Caco-2 (cell line): Measurements from ENCODE around the gene SNX24. TPM values are rescaled to one million over a fixed set of nuclear protein-coding genes. Genes with fewer than 3 reads are reported as not detected.
A peak's percentile ranks its signal among the peaks of the same experiment; 100 is the strongest.

Source experiments
- BruUV-seq: library from RNA; stranded (reverse); fragments of 400-500 nt; replicated peaks from 2 replicates; lab custom pipeline; 2021; lab: Mats Ljungman, UMichigan
- CTCF ChIA-PET: fragments of 300-600 bp; sonication (Branson Sonifier 250); formaldehyde crosslinking; loops from one replicate; lab custom pipeline; 2022; ENCODE audit warnings: antibody characterized with exemption; lab: Charles Lee
- POLR2A ChIA-PET: fragments of 300-600 bp; sonication (Branson Sonifier 250); formaldehyde crosslinking; loops from one replicate; lab custom pipeline; 2022; ENCODE audit warnings: antibody characterized with exemption; lab: Charles Lee
- DNase-seq, 2 experiments: peaks; one replicate each; pipeline versions ENCODE4 v3.0.0 to v3.0.0-alpha.2; 2020 to 2022
- H3K27me3 ChIP-seq: replicated peaks from 2 replicates; pipeline ENCODE4 v1.6.0; 2011; ENCODE audit warnings: low read length; ENCODE audit not compliant: control insufficient read depth, insufficient read depth
- H3K36me3 ChIP-seq: 2 replicates; pipeline ENCODE4 v1.5.1; 2011; ENCODE audit warnings: low read length; ENCODE audit not compliant: control insufficient read depth, insufficient read depth
- H3K4me1 ChIP-seq: fragments of 250-450 bp; sonication (Bioruptor Pico); 2 replicates; pipeline ENCODE4 v1.5.1; 2020; ENCODE audit warnings: mild to moderate bottlenecking
- H3K4me3 ChIP-seq: 2 replicates; pipeline ENCODE4 v1.5.1; 2011; ENCODE audit warnings: low read depth, mild to moderate bottlenecking, control low read depth, low read length
- H3K9me3 ChIP-seq: fragments of 250-450 bp; sonication (Bioruptor Pico); 2 replicates; pipeline ENCODE4 v1.5.1; 2020; ENCODE audit warnings: mild to moderate bottlenecking, moderate library complexity
- H3K27ac Mint-ChIP-seq: one replicate; pipeline ENCODE4 v1.8.0; 2022; ENCODE audit warnings: mixed read lengths; ENCODE audit not compliant: unreplicated experiment
- H3K27me3 Mint-ChIP-seq: one replicate; pipeline ENCODE4 v1.8.0; 2022; ENCODE audit warnings: mixed read lengths; ENCODE audit not compliant: insufficient read depth, unreplicated experiment
- H3K36me3 Mint-ChIP-seq: one replicate; pipeline ENCODE4 v1.8.0; 2022; ENCODE audit warnings: mild to moderate bottlenecking, mixed read lengths; ENCODE audit not compliant: insufficient read depth, unreplicated experiment
- H3K4me1 Mint-ChIP-seq: one replicate; pipeline ENCODE4 v1.8.0; 2022; ENCODE audit warnings: low read depth, mixed read lengths; ENCODE audit not compliant: unreplicated experiment
- H3K4me3 Mint-ChIP-seq: one replicate; pipeline ENCODE4 v1.8.0; 2022; ENCODE audit warnings: mild to moderate bottlenecking, moderate library complexity, mixed read lengths; ENCODE audit not compliant: unreplicated experiment
- H3K9me3 Mint-ChIP-seq: one replicate; pipeline ENCODE4 v1.8.0; 2022; ENCODE audit warnings: mixed read lengths; ENCODE audit not compliant: unreplicated experiment
- CTCF ChIP-seq, 2 experiments: fragments of 200-600 bp in 1 of 2; IDR thresholded peaks; 1 replicate in 1 of 2; 2 replicates in 1 of 2; pipeline versions ENCODE4 v1.5.1 to v1.8.0; 2011 to 2022; ENCODE audit warnings: antibody characterized with exemption in 1 of 2, control low read depth in 1 of 2, inconsistent platforms in 1 of 2, low read depth in 1 of 2, low read length in 1 of 2, mild to moderate bottlenecking in 1 of 2, moderate library complexity in 1 of 2; ENCODE audit not compliant: insufficient read depth in 1 of 2, severe bottlenecking in 1 of 2, unreplicated experiment in 1 of 2
- intact Hi-C: fragments of 100-400 bp; cut with micrococcal nuclease; formaldehyde crosslinking; loops from one replicate; pipeline ENCODE4 v1.10.0; 2022; ENCODE audit not compliant: unreplicated experiment
- total RNA-seq: library from RNA; stranded (reverse); gene quantifications from 2 replicates; pipeline ENCODE4 v1.2.3, GENCODE V29; 2022

Gene SNX24
- total RNA-seq, 1 experiment from 2014 or later, result 38.4 TPM

- no peaks in the 10 kb centered on the region for H3K9me3 Mint-ChIP-seq
- peak; percentile 69 to 70 for TF ChIP-seq CTCF (IDR thresholded peaks at IDR 0.05; ENCODE audit: insufficient read depth in 1 of 2, low read depth in 1 of 2, low read length in 1 of 2, severe bottlenecking in 1 of 2, unreplicated experiment in 1 of 2)
Observed at GRCh38 chr5:122896598-122897282, 51.3 kb downstream of the SNX24 start.

GRCh38 chr5:122897283-122897602 lies 51.8 kb downstream of the SNX24 start:
- Histone ChIP-seq H3K27me3 (no peaks in the 10 kb centered on the region), H3K4me1 (peaks cover 9% of the 10 kb centered on the region), H3K4me3 (no peak overlapping the region), H3K36me3 (no peaks in the 10 kb centered on the region), H3K9me3 (no peaks in the 10 kb centered on the region)
- no peak for DNase-seq
- H3K4me1 Mint-ChIP-seq, result peaks cover 11% of the 10 kb centered on the region
- H3K27ac Mint-ChIP-seq, result no peak overlapping the region
- no TSS peak for BruUV-seq
- intact Hi-C loops, result loop anchor here (2.0 to 5.0 kb wide), 5 partner anchors 104 to 470 kb away; no protein-coding TSS in a partner anchor
- H3K4me3 Mint-ChIP-seq, result no peak overlapping the region
- H3K36me3 Mint-ChIP-seq, result no peaks in the 10 kb centered on the region
- CTCF ChIA-PET, result no interaction called here
- no peak for TF ChIP-seq CTCF (IDR thresholded peaks at IDR 0.05; ENCODE audit: insufficient read depth in 1 of 2, low read depth in 1 of 2, low read length in 1 of 2, severe bottlenecking in 1 of 2, unreplicated experiment in 1 of 2)
- POLR2A ChIA-PET, result no interaction called here
- no peaks in the 10 kb centered on the region for H3K27me3 Mint-ChIP-seq
- no peaks in the 10 kb centered on the region for H3K9me3 Mint-ChIP-seq

More at GRCh38 chr5:122896598-122897282, 51.3 kb downstream of the SNX24 start:
- H3K36me3 ChIP-seq, result no peaks in the 10 kb centered on the region
- peak in 1 of 2 experiments; percentile 20 for DNase-seq
- CTCF ChIA-PET, result no interaction called here
- POLR2A ChIA-PET, result no interaction called here
- intact Hi-C loops, result loop anchor here (2.0 to 5.0 kb wide), 5 partner anchors 104 to 471 kb away; no protein-coding TSS in a partner anchor
- H3K9me3 ChIP-seq, result no peaks in the 10 kb centered on the region
- peaks cover 7% of the 10 kb centered on the region for H3K4me1 ChIP-seq
- no peaks in the 10 kb centered on the region for H3K27me3 ChIP-seq
- Mint-ChIP-seq H3K27me3 (no peaks in the 10 kb centered on the region), H3K36me3 (no peaks in the 10 kb centered on the region), H3K27ac (no peak overlapping the region), H3K4me1 (peaks cover 6% of the 10 kb centered on the region), H3K4me3 (no peak overlapping the region)
- H3K4me3 ChIP-seq, result no peak overlapping the region
- BruUV-seq, result no TSS peak

- no TSS peak for BruUV-seq
- no peaks in the 10 kb centered on the region for H3K36me3 Mint-ChIP-seq
- Histone ChIP-seq H3K4me1 (peaks cover 18% of the 10 kb centered on the region), H3K4me3 (no peak overlapping the region), H3K27me3 (no peaks in the 10 kb centered on the region), H3K9me3 (no peaks in the 10 kb centered on the region), H3K36me3 (no peaks in the 10 kb centered on the region)
- H3K27me3 Mint-ChIP-seq, result no peaks in the 10 kb centered on the region
- H3K27ac Mint-ChIP-seq, result peak overlapping the region; percentile 64
- H3K4me3 Mint-ChIP-seq, result no peak overlapping the region
- intact Hi-C loops, result loop anchor here (10.0 kb wide), 1 partner anchor 713 kb away; no protein-coding TSS in a partner anchor
- peaks cover 19% of the 10 kb centered on the region for H3K4me1 Mint-ChIP-seq
- DNase-seq, result peak in 1 of 2 experiments; percentile 34
- TF ChIP-seq CTCF (IDR thresholded peaks at IDR 0.05; ENCODE audit: insufficient read depth in 1 of 2, low read depth in 1 of 2, low read length in 1 of 2, severe bottlenecking in 1 of 2, unreplicated experiment in 1 of 2), result no peak
- no peaks in the 10 kb centered on the region for H3K9me3 Mint-ChIP-seq
- ChIA-PET CTCF (interaction anchor here (0.7 kb wide), 2 partner anchors 267 to 315 kb away, joined by 3 to 4 read pairs; no protein-coding TSS in a partner anchor), POLR2A (no interaction called here)
Observed at GRCh38 chr5:122901346-122901745, 55.9 kb downstream of the SNX24 start.
